SU-DHL-6 (cell line): ENCODE measurements around the gene PATL2.

Source experiments
- H2AFZ ChIP-seq: fragments of 200-600 bp; sonication (generic); 2 replicates; pipeline ENCODE4 v1.6.1; 2014; ENCODE audit warnings: low read depth, mild to moderate bottlenecking, moderate library complexity, mixed read lengths, antibody characterized with exemption, low read length; ENCODE audit not compliant: severe bottlenecking
- H3F3A ChIP-seq: fragments of 200-600 bp; shearing (Covaris generic); 2 replicates; pipeline ENCODE4 v1.6.0; 2016; ENCODE audit warnings: antibody characterized with exemption, mild to moderate bottlenecking; ENCODE audit not compliant: insufficient read depth
- H3K27ac ChIP-seq: fragments of 200-600 bp; sonication (generic); 2 replicates; pipeline ENCODE4 v1.5.1; 2016; ENCODE audit warnings: low read depth, mild to moderate bottlenecking, low read length, moderate library complexity, mixed read lengths
- H3K27me3 ChIP-seq: fragments of 200-600 bp; sonication (generic), shearing (Covaris generic); 2 replicates; pipeline ENCODE4 v1.6.0; 2014; ENCODE audit warnings: mild to moderate bottlenecking, low read length
- H3K36me3 ChIP-seq: fragments of 200-600 bp; sonication (generic); 2 replicates; pipeline ENCODE4 v1.6.1; 2014; ENCODE audit warnings: mild to moderate bottlenecking, low read length, mixed read lengths
- H3K4me2 ChIP-seq: fragments of 300-600, 200-600 bp; shearing (Covaris generic), sonication (generic); 2 replicates; pipeline ENCODE4 v1.6.0; 2014; ENCODE audit warnings: low read length, low read depth, mild to moderate bottlenecking; ENCODE audit not compliant: poor library complexity, severe bottlenecking
- H3K4me3 ChIP-seq: fragments of 200-600 bp; sonication (generic); 2 replicates; pipeline ENCODE4 v1.5.1; 2014; ENCODE audit warnings: antibody characterized with exemption, low read length, mild to moderate bottlenecking, mixed read lengths; ENCODE audit not compliant: insufficient read depth, poor library complexity, severe bottlenecking
- H3K79me2 ChIP-seq: fragments of 200-600 bp; sonication (generic); 2 replicates; pipeline ENCODE4 v1.6.1; 2014; ENCODE audit warnings: mild to moderate bottlenecking, low read length, moderate library complexity; ENCODE audit not compliant: insufficient read depth
- H3K9ac ChIP-seq: fragments of 200-600 bp; sonication (generic); 2 replicates; pipeline ENCODE4 v1.7.0; 2014; ENCODE audit warnings: mild to moderate bottlenecking, low read length
- H3K9me2 ChIP-seq: fragments of 200-600 bp; sonication (generic); replicated peaks from 2 replicates; pipeline ENCODE4 v1.6.1; 2014; ENCODE audit warnings: low read length; ENCODE audit not compliant: insufficient read depth
- H3K9me3 ChIP-seq: fragments of 200-600 bp; sonication (generic); 2 replicates; pipeline ENCODE4 v1.6.1; 2014; ENCODE audit warnings: low read length, mixed read lengths; ENCODE audit not compliant: insufficient read depth
- H4K20me1 ChIP-seq: fragments of 200-600 bp; sonication (generic); 2 replicates; pipeline ENCODE4 v1.6.1; 2014; ENCODE audit warnings: low read depth, mild to moderate bottlenecking, antibody characterized with exemption, low read length, moderate library complexity, mixed read lengths
- EZH2phosphoT487 ChIP-seq: fragments of 200-600 bp; sonication (generic), shearing (Covaris generic); conservative IDR thresholded peaks from 2 replicates; pipeline ENCODE4 v1.6.1; 2018; ENCODE audit warnings: mild to moderate bottlenecking, antibody characterized with exemption, low read length, moderate library complexity, mixed read lengths
- TF ChIP-seq, protein P1 (sequence below): fragments of 200-600 bp; sonication (generic); IDR thresholded peaks from one replicate; pipeline ENCODE4 v1.5.1; 2017; ENCODE audit warnings: antibody characterized with exemption, mild to moderate bottlenecking, low read length, moderate library complexity; ENCODE audit not compliant: insufficient read depth, poor library complexity, severe bottlenecking

Gene PATL2

DNA sequence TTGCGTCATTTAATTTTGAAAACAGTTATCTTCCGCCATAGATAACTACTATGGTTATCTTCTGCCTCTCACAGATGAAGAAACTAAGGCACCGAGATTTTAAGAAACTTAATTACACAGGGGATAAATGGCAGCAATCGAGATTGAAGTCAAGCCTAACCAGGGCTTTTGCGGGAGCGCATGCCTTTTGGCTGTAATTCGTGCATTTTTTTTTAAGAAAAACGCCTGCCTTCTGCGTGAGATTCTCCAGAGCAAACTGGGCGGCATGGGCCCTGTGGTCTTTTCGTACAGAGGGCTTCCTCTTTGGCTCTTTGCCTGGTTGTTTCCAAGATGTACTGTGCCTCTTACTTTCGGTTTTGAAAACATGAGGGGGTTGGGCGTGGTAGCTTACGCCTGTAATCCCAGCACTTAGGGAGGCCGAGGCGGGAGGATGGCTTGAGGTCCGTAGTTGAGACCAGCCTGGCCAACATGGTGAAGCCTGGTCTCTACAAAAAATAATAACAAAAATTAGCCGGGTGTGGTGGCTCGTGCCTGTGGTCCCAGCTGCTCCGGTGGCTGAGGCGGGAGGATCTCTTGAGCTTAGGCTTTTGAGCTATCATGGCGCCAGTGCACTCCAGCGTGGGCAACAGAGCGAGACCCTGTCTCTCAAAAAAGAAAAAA lies 1.4 kb upstream of the PATL2 start:
- Histone ChIP-seq H4K20me1 (peaks cover 27% of the 10 kb centered on the region), H3K9me3 (no peaks in the 10 kb centered on the region), H3K9ac (peak overlapping the region; percentile 94), H2AFZ (no peak overlapping the region), H3K36me3 (peaks cover 29% of the 10 kb centered on the region), H3K79me2 (peaks cover 43% of the 10 kb centered on the region), H3K4me2 (peak overlapping the region; percentile 72), H3F3A (peaks cover 57% of the 10 kb centered on the region), H3K9me2 (no peaks in the 10 kb centered on the region), H3K27ac (peak overlapping the region; percentile 85), H3K27me3 (no peaks in the 10 kb centered on the region), H3K4me3 (peak overlapping the region; percentile 88)
- no peak for TF ChIP-seq EZH2phosphoT487
- TF ChIP-seq, protein P1, sequence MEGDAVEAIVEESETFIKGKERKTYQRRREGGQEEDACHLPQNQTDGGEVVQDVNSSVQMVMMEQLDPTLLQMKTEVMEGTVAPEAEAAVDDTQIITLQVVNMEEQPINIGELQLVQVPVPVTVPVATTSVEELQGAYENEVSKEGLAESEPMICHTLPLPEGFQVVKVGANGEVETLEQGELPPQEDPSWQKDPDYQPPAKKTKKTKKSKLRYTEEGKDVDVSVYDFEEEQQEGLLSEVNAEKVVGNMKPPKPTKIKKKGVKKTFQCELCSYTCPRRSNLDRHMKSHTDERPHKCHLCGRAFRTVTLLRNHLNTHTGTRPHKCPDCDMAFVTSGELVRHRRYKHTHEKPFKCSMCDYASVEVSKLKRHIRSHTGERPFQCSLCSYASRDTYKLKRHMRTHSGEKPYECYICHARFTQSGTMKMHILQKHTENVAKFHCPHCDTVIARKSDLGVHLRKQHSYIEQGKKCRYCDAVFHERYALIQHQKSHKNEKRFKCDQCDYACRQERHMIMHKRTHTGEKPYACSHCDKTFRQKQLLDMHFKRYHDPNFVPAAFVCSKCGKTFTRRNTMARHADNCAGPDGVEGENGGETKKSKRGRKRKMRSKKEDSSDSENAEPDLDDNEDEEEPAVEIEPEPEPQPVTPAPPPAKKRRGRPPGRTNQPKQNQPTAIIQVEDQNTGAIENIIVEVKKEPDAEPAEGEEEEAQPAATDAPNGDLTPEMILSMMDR: no peak

- Histone ChIP-seq H3K27ac (peak overlapping the region; percentile 85), H3K79me2 (peaks cover 43% of the 10 kb centered on the region), H3F3A (peaks cover 50% of the 10 kb centered on the region), H3K4me3 (peak overlapping the region; percentile 88), H3K36me3 (peaks cover 22% of the 10 kb centered on the region), H3K27me3 (no peaks in the 10 kb centered on the region), H3K9ac (peak overlapping the region; percentile 94), H3K4me2 (peak overlapping the region; percentile 72), H4K20me1 (peaks cover 27% of the 10 kb centered on the region), H2AFZ (no peak overlapping the region), H3K9me2 (no peaks in the 10 kb centered on the region), H3K9me3 (no peaks in the 10 kb centered on the region)
- TF ChIP-seq, protein P1: no peak
- no peak for TF ChIP-seq EZH2phosphoT487
These were observed 721 bp upstream of the PATL2 start for GRCh38 chr15:44711743-44712345.

GRCh38 chr15:44710236-44711095 lies 657 bp downstream of the PATL2 start:
- Histone ChIP-seq H3F3A (peaks cover 37% of the 10 kb centered on the region), H3K27ac (peak overlapping the region; percentile 85), H2AFZ (peak overlapping the region; percentile 84), H3K27me3 (no peaks in the 10 kb centered on the region), H4K20me1 (peaks cover 27% of the 10 kb centered on the region), H3K9ac (peak overlapping the region; percentile 94), H3K79me2 (peaks cover 41% of the 10 kb centered on the region), H3K4me2 (peak overlapping the region; percentile 94), H3K4me3 (peak overlapping the region; percentile 88), H3K9me3 (no peaks in the 10 kb centered on the region), H3K36me3 (peaks cover 8% of the 10 kb centered on the region), H3K9me2 (no peaks in the 10 kb centered on the region)
- TF ChIP-seq EZH2phosphoT487: no peak
- TF ChIP-seq, protein P1: peak; percentile 84
